Frontal cortex (tissue), 4 donors: Measurements from ENCODE around the gene GOLGA1. TPM values are rescaled to one million over a fixed set of nuclear protein-coding genes. Genes with fewer than 3 reads are reported as not detected.
"Not testable (repeated sequence)": the region's sequence is repeated elsewhere in the genome, so short reads cannot be mapped to it uniquely, and the experiment has no call there.

Experiments
- DNase-seq, 2 donors: peaks; one replicate each; pipeline ENCODE4 v3.0.0; 2012; ENCODE audit warnings: low spot score in 2 of 2
- FAIRE-seq: peaks from 2 replicates; lab custom pipeline; 2012; peaks lifted over from hg19 to GRCh38; lab: Jason Lieb, UNC
- small RNA-seq: library from RNA; depleted of rRNA; stranded (forward); fragments of <200 nt; gene quantifications from one replicate; pipeline ENCODE3, GENCODE V24; 2014
- total RNA-seq: library from RNA; depleted of rRNA; stranded (reverse); fragments of >200 nt; gene quantifications from one replicate; pipeline ENCODE4 v1.2.3, GENCODE V29; 2014
- donor health status: control.
- donor health status: control.
- donor health status: control.

Gene GOLGA1
- total RNA-seq, 1 donor from 2014 or later, result 14.3 TPM

- DNase-seq (no peak), FAIRE-seq (no peak)
Observed at GRCh38 chr9:124843456-124844034, 97.3 kb downstream of the GOLGA1 start.

GRCh38 chr9:124841075-124841821 is 99.6 kb downstream of the GOLGA1 start:
- FAIRE-seq, result no peak
- no peak for DNase-seq

GRCh38 chr9:124840300-124840833 is 100.5 kb downstream of the GOLGA1 start:
- no peak for FAIRE-seq

GRCh38 chr9:124839612-124840299 is 101.1 kb downstream of the GOLGA1 start:
- DNase-seq, result no peak
- no peak for FAIRE-seq

More at GRCh38 chr9:124840300-124840833, 100.5 kb downstream of the GOLGA1 start:
- no peak for DNase-seq

GRCh38 chr9:124838567-124839275 is 102.2 kb downstream of the GOLGA1 start:
- not testable (repeated sequence) for DNase-seq, FAIRE-seq

GRCh38 chr9:124838132-124838531 is 102.8 kb downstream of the GOLGA1 start:
- DNase-seq, FAIRE-seq: not testable (repeated sequence)

GRCh38 chr9:124835026-124835557 is 105.8 kb downstream of the GOLGA1 start:
- FAIRE-seq (no peak), DNase-seq (no peak)

GRCh38 chr9:124834591-124834990 is 106.3 kb downstream of the GOLGA1 start:
- no peak for FAIRE-seq
- no peak for DNase-seq

- FAIRE-seq (no peak), DNase-seq (no peak)
Observed at GRCh38 chr9:124831642-124832364, 109.1 kb downstream of the GOLGA1 start.

GRCh38 chr9:124830593-124830992 is 110.3 kb downstream of the GOLGA1 start:
- FAIRE-seq, result no peak
- no peak for DNase-seq

GRCh38 chr9:124829334-124829669 is 111.6 kb downstream of the GOLGA1 start:
- FAIRE-seq (no peak), DNase-seq (no peak)

- DNase-seq (no peak), FAIRE-seq (no peak)
Observed at GRCh38 chr9:124828489-124829333, 112.2 kb downstream of the GOLGA1 start.

Small RNAs within 50 kb of the gene (small RNA-seq; reads per million reads assigned to genes)
- gene RNU4-82P, result not detected

Other genes starting within 250 kb of the GOLGA1 start
- gene NR6A1, start 169.8 kb downstream of the GOLGA1 start, total RNA-seq, result 1.6 TPM
- gene OLFML2A, start 163.9 kb downstream of the GOLGA1 start, total RNA-seq, result 1.6 TPM
- not detected for gene WDR38, start 87.6 kb downstream of the GOLGA1 start, total RNA-seq
- gene RPL35, start 79.1 kb downstream of the GOLGA1 start, total RNA-seq, result 884 TPM
- gene ARPC5L, start 79.0 kb downstream of the GOLGA1 start, total RNA-seq, result 10.6 TPM
- gene SCAI, start 202.4 kb upstream of the GOLGA1 start, total RNA-seq, result 50.5 TPM
- gene PPP6C, start 248.7 kb upstream of the GOLGA1 start, total RNA-seq, result 19.2 TPM